ENCODE measurements around the gene CGAS. TPM values are rescaled to one million over a fixed set of nuclear protein-coding genes. Genes with fewer than 3 reads are reported as not detected.

CGAS gene
- total and polyA plus RNA-seq, 9 of the 15 experiments (the other 6 are each of a cell fraction or from before 2014, with no cell fraction given) = 0.01 to 0.32 (median 0.06) TPM; not detected in 2

DNA sequence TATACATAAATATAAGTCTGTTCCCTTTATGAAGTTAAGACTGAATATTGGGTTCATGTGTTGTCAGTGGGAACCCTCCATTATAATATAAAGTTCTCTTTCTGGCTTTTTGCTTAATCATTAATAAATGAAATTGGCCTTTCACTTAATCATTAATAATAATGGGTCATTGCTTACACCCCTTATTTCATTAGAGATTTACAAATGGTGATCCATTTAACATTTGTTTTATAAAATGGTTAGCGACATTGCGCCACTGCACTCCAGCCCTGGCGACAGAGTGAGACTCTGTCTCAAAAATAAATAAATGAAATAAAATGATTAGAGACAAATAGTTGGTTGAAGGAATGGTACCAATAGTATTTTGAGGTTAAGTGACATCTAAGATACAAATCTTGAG, 39.0 kb downstream of the CGAS start:
- H3K9ac ChIP-seq (ENCODE audit: insufficient read depth in 1 of 2, low read depth in 2 of 2, low read length in 2 of 2) = no peak overlapping the region
- H3K36me3 ChIP-seq (ENCODE audit: control insufficient read depth, insufficient read depth, low read length) = no peaks in the 10 kb centered on the region
- ATAC-seq = no peak
- no peaks in the 10 kb centered on the region for H3K9me3 ChIP-seq (replicated peaks; ENCODE audit: control insufficient read depth, insufficient read depth, low read depth, low read length)
- CTCF ChIA-PET (ENCODE audit: low intra/inter-chr PET ratio) = no interaction called here
- 90% methylated on average over 3 of the region's 3 CpGs for WGBS (ENCODE audit: insufficient coverage, low coverage, missing lambda C conversion rate)
- in situ Hi-C loops (cut with MboI) = no loop called here
- no peak for DNase-seq (ENCODE audit: extremely low read depth in 1 of 4, low spot score in 3 of 4)
- FAIRE-seq = no peak
- H3K4me2 ChIP-seq (ENCODE audit: insufficient read depth, low read length) = no peak overlapping the region
- no peaks in the 10 kb centered on the region for H3K27me3 ChIP-seq (ENCODE audit: control insufficient read depth in 2 of 2, insufficient read depth in 2 of 2, low read length in 2 of 2)
- POLR2A ChIA-PET = interaction anchor here (0.9 kb wide), 1 partner anchor 24 kb away, joined by 3 read pairs; no protein-coding TSS in a partner anchor
- H3K27ac ChIP-seq (ENCODE audit: extremely low read depth, low read depth, low read length) = no peak overlapping the region
- no TSS peak for BruUV-seq (replicated peaks)
- no peaks in the 10 kb centered on the region for H3K9me1 ChIP-seq (ENCODE audit: control insufficient read depth, insufficient read depth, low read length)
- H2AFZ ChIP-seq (ENCODE audit: low read depth, low read length) = no peak overlapping the region; the same call in 1 of the 2 replicates
- H3K4me1 ChIP-seq (replicated peaks in 1 of 2; ENCODE audit: control insufficient read depth in 2 of 2, insufficient read depth in 2 of 2, low read length in 2 of 2) = peaks cover 2 to 8% of the 10 kb centered on the region in 2 experiments; a peak in 3 of 5 replicates
- no peak overlapping the region for H3K4me3 ChIP-seq
- peak; percentile 64 for TF ChIP-seq ZBTB33 (CRISPR knock-in tag; IDR thresholded peaks at IDR 0.05)
- TF ChIP-seq FOXP4 (CRISPR knock-in tag; IDR thresholded peaks at IDR 0.05; ENCODE audit: borderline replicate concordance) = 0 out of 2 replicates have a peak, but pooled peaks have one; percentile 21
- no peak for TF ChIP-seq ZNF24 (IDR thresholded peaks at IDR 0.05)
- no peak for TF ChIP-seq USF2 (CRISPR knock-in tag; IDR thresholded peaks at IDR 0.05)
- TF ChIP-seq ZNF584 (CRISPR knock-in tag; IDR thresholded peaks at IDR 0.05; ENCODE audit: low read depth) = no peak
- no peak for TF ChIP-seq IRF2 (CRISPR knock-in tag; IDR thresholded peaks at IDR 0.05)
- no peak for TF ChIP-seq ZBTB17 (CRISPR knock-in tag; IDR thresholded peaks at IDR 0.05)
- TF ChIP-seq GATA2 (CRISPR knock-in tag; IDR thresholded peaks at IDR 0.05) = no peak
- no peak for TF ChIP-seq MLLT1 (IDR thresholded peaks at IDR 0.05)
- TF ChIP-seq, protein P1, sequence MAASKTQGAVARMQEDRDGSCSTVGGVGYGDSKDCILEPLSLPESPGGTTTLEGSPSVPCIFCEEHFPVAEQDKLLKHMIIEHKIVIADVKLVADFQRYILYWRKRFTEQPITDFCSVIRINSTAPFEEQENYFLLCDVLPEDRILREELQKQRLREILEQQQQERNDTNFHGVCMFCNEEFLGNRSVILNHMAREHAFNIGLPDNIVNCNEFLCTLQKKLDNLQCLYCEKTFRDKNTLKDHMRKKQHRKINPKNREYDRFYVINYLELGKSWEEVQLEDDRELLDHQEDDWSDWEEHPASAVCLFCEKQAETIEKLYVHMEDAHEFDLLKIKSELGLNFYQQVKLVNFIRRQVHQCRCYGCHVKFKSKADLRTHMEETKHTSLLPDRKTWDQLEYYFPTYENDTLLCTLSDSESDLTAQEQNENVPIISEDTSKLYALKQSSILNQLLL (CRISPR knock-in tag; IDR thresholded peaks at IDR 0.05; ENCODE audit: borderline replicate concordance) = no peak
- peak; percentile 68 for TF ChIP-seq DACH1 (IDR thresholded peaks at IDR 0.05; ENCODE audit: partially characterized antibody)
- no peaks in the 10 kb centered on the region for H3K79me2 ChIP-seq (ENCODE audit: control insufficient read depth, insufficient read depth, low read length)
- intact Hi-C loops (cut with micrococcal nuclease) = no loop called here
- H4K20me1 ChIP-seq (replicated peaks; ENCODE audit: control insufficient read depth, insufficient read depth, low read length) = no peaks in the 10 kb centered on the region

Data from K562 (cell line).